Heart left ventricle (tissue), 13 donors: Measurements from ENCODE around the gene RNLS.

Experiments used
- CTCF ChIP-seq, 12 donors: fragments of 200-600 bp; sonication (generic) in 4 of 12; IDR thresholded peaks; one replicate each; pipeline versions ENCODE4 v1.5.0 to v1.8.0; 2018 to 2022; ENCODE audit warnings: antibody characterized with exemption in 12 of 12, mild to moderate bottlenecking in 5 of 12
- POLR2A ChIP-seq, 2 donors: fragments of 450-650 bp; IDR thresholded peaks; one replicate each; pipeline ENCODE4 v1.6.1; 2017; ENCODE audit warnings: antibody characterized with exemption in 2 of 2, mild to moderate bottlenecking in 2 of 2, moderate library complexity in 2 of 2
- donor health status: ischemic (EF 13 %, LVEDD 7.1; RV severe dilation, severe dysfunction).
- donor health status: DM: no; HTN: yes; CAD: no.
- donor health status: DM: no; HTN: no; CAD: no.
- donor health status: ischemic (EF 25% LVEDD 6.9; RV normal size, moderate dysfunction).
- donor health status: ischemic (EF 25% LVEDD 5.7; RV mildly dilated, moderate dysfunction).
- donor health status: ischemic (EF 35%, LVEDD 5.7; RV mildly dilated, moderate dysfunction).
- donor health status: nonischemic (EF 11% LVEDD 7.7; RV severe dilation, severe dysfunction).
- donor health status: DM: yes; HTN: yes; CAD: no.
- donor health status: PGD.
- donor health status: ischemic (EF 29% LVEDD 5.4; RV normal size, mild dysfunction).
- donor health status: nonischemic (EF 23%, LVEDD 6.1; RV moderate dilation, normal function).

DNA sequence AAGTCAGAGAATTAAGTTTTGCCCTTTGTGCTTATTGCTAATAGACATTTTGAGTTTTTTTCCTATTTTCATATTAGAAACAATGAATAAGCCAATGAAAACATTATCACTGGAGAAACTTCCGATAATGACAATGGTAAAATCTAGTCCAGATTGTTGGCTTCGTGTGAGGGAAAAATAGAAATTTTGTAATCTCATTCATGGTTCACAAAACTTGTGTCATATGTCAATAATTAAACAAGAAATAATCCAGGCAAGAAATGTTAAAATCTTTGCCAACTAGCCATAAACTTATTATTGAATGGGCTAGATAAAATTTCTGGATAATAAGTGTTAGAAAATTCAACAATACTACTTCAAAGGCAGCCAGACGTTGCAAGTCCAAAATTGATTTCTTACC is 36.6 kb downstream of the RNLS start:
- TF ChIP-seq POLR2A (IDR thresholded peaks at IDR 0.05) (no peak), CTCF (IDR thresholded peaks at IDR 0.05) (no peak)
